Activated T-cell treated with anti-CD3 and anti-CD28 coated beads, Interleukin-2, amount 50 U/mL, for 24 hours (primary cell): ENCODE measurements around the gene APOC3.

Source experiments
- DNase-seq: peaks from one replicate; pipeline ENCODE4 v3.0.0-alpha.2; 2020
- H3K27ac Mint-ChIP-seq: 2 replicates; pipeline ENCODE4 v1.8.0; 2020; ENCODE audit warnings: mild to moderate bottlenecking, mixed read lengths
- H3K27me3 Mint-ChIP-seq: 2 replicates; pipeline ENCODE4 v1.8.0; 2020; ENCODE audit warnings: mixed read lengths
- H3K36me3 Mint-ChIP-seq: 2 replicates; pipeline ENCODE4 v1.8.0; 2020; ENCODE audit warnings: low read depth, mixed read lengths
- H3K4me1 Mint-ChIP-seq: 2 replicates; pipeline ENCODE4 v1.8.0; 2020; ENCODE audit warnings: low read depth, mixed read lengths
- H3K4me3 Mint-ChIP-seq: 2 replicates; pipeline ENCODE4 v1.8.0; 2020; ENCODE audit warnings: mild to moderate bottlenecking, moderate library complexity, mixed read lengths
- H3K9me3 Mint-ChIP-seq: 2 replicates; pipeline ENCODE4 v1.8.0; 2020; ENCODE audit warnings: mixed read lengths

The APOC3 gene

DNA sequence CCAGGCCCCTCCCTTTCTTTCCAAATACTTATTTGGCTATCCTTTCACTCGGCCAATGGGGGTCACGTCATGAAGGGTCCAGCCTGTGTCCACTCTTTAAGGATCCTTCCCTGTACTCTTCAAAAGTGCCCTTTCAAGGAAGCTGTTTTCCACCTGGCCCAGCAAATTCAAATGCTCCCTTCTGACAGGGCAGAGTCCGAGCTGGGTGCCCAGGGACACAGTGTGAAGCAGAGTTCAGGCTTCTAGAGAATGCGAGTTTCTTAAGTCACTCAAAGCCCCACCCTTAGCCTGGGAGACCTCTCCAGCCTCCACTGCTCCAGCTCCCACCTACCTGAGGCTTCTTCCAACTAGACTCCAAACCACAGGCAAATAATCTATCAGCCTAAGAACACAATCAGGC lies 13.2 kb downstream of the APOC3 start:
- H3K27me3 Mint-ChIP-seq, result no peaks in the 10 kb centered on the region
- peak overlapping the region; percentile 22 for H3K27ac Mint-ChIP-seq
- H3K36me3 Mint-ChIP-seq, result peaks cover 46% of the 10 kb centered on the region
- no peaks in the 10 kb centered on the region for H3K4me1 Mint-ChIP-seq
- no peak for DNase-seq
- no peaks in the 10 kb centered on the region for H3K9me3 Mint-ChIP-seq
- H3K4me3 Mint-ChIP-seq, result no peak overlapping the region

DNA sequence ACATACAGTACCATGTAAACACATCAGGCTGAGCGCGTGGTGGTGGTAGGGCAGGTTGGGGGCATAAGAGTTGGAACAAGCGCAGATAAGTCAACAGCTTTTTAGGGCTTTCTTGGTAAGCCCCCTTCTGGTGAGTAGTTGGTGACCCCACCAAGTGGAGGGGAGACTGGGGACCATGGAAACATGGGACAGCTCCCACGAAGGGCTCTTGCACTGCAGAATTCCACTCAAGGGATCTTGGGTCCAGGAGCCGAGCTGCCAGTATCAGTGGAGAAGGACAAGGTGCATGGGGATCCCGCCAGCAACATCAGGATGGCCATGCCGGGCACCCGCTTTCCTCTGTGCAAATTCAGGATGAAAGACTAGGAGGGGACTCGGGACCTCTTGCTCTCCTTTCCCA lies 14.0 kb downstream of the APOC3 start:
- H3K4me1 Mint-ChIP-seq, result no peaks in the 10 kb centered on the region
- DNase-seq, result no peak
- no peak overlapping the region for H3K27ac Mint-ChIP-seq
- no peaks in the 10 kb centered on the region for H3K27me3 Mint-ChIP-seq
- no peak overlapping the region for H3K4me3 Mint-ChIP-seq
- H3K9me3 Mint-ChIP-seq, result no peaks in the 10 kb centered on the region
- peaks cover 52% of the 10 kb centered on the region for H3K36me3 Mint-ChIP-seq

DNA sequence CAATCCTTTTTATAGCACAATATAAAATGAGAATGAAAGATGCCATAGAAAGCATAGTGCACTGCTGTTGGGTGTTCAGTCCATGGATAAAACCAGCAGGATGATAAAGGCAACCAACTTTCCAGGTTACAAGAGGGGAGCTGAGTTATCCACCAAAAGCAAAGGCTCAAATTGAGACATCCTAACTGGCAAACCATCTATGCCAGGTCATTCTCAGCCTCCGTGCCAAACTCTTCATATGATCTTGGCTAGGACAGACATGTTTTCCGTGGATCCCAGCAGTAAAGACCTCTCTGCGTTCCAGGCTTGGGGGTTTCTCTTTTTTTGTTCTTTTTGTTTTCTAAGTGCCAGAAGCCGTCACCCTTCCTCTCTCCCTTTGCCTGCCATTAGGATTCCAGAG lies 15.0 kb downstream of the APOC3 start:
- Mint-ChIP-seq H3K27ac (no peak overlapping the region), H3K36me3 (peaks cover 60% of the 10 kb centered on the region), H3K4me1 (no peaks in the 10 kb centered on the region), H3K9me3 (no peaks in the 10 kb centered on the region), H3K27me3 (no peaks in the 10 kb centered on the region), H3K4me3 (no peak overlapping the region)
- DNase-seq, result no peak

DNA sequence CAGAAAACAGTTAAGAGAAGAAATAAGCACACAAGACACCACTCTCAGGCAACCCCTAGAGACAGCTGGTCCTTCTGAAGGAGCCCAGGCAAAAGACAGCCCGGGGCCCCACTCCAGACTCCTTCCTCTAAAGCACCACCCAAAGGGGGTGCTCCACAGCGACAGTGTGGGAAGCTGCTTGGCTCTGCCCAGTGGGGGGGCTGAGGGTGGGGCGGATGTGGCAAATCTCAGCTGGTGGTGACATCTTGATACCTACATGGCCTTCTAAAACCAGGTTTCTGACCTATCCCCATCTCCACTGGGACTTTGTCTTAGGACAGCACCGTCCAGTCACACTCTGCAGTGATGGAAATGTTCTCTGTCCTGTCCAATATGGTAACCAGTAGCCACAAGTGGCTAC lies 17.9 kb downstream of the APOC3 start:
- no peak overlapping the region for H3K27ac Mint-ChIP-seq

DNA sequence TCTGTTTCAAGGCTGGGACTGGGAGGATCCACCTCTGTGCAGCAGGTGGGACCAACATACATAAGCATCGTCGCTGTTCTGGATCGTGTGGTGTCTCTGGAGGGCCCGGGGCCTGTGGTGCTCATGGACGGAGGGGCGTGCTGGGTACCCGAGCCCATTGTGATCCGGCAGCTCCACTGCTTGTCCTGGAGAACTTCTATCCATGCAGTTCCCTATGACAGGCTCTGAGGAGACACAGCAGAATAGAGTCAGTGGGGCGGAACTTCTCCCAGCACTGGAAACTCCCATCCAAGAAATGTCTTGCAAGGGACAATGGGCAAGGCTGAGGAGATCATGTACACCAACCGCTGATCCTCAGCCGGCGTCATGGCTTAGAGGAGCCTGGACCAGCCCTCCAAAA lies 19.4 kb downstream of the APOC3 start:
- no peak for DNase-seq
- H3K4me3 Mint-ChIP-seq, result no peak overlapping the region
- H3K4me1 Mint-ChIP-seq, result peaks cover 37% of the 10 kb centered on the region
- H3K27me3 Mint-ChIP-seq, result no peaks in the 10 kb centered on the region
- H3K36me3 Mint-ChIP-seq, result peaks cover 61% of the 10 kb centered on the region
- H3K27ac Mint-ChIP-seq, result no peak overlapping the region
- H3K9me3 Mint-ChIP-seq, result no peaks in the 10 kb centered on the region

More for the DNA sequence above, 17.9 kb downstream of the APOC3 start:
- no peak overlapping the region for H3K4me3 Mint-ChIP-seq
- DNase-seq, result no peak
- peaks cover 72% of the 10 kb centered on the region for H3K36me3 Mint-ChIP-seq
- H3K27me3 Mint-ChIP-seq, result no peaks in the 10 kb centered on the region
- H3K9me3 Mint-ChIP-seq, result no peaks in the 10 kb centered on the region
- peaks cover 23% of the 10 kb centered on the region for H3K4me1 Mint-ChIP-seq

DNA sequence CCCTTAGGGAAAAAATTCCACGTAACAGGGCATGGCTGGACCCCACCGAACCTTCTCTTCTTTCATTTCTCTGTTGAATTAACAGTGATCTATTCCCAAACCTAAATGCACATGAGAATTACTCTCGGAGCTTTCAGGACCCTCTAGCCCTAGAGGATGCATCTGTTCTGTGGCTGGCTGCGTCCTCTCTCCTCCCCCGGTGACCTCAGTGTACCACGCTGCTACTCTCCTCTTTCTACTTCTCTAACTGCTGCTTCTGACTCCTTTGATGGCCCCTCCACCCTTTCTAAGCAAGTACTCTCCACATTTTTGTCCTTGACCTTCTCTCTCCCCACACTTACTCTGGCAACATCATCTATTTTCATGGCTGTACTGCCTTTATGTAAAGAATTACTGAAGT lies 19.8 kb downstream of the APOC3 start:
- Mint-ChIP-seq H3K36me3 (peaks cover 65% of the 10 kb centered on the region), H3K27me3 (no peaks in the 10 kb centered on the region)

DNA sequence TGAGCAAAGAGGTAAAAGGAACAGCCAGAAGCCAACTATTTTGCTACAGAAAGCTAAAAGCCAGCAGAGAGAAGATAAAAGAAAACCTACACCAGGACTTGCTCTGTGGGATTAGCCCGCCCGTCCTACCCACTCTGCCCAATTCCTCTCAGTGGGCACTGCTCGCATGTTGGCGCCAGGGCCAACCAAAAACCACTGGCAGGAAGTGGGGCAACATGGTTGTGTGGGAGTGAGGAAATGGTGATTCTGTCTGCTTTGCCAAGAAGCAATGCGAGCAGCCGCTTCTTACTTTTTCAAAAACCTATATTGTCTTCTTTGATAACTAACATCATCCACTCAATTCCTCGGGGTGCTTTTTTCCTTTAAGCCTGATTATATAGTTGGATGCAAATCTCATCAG lies 21.9 kb downstream of the APOC3 start:
- no peaks in the 10 kb centered on the region for H3K27me3 Mint-ChIP-seq
- peak overlapping the region; percentile 93 for H3K27ac Mint-ChIP-seq
- H3K4me1 Mint-ChIP-seq, result peaks cover 57% of the 10 kb centered on the region
- H3K36me3 Mint-ChIP-seq, result peaks cover 60% of the 10 kb centered on the region
- peak overlapping the region; percentile 55 for H3K4me3 Mint-ChIP-seq
- no peaks in the 10 kb centered on the region for H3K9me3 Mint-ChIP-seq
- peak; percentile 66 for DNase-seq

More for the DNA sequence above, 19.8 kb downstream of the APOC3 start:
- H3K27ac Mint-ChIP-seq, result no peak overlapping the region
- peaks cover 42% of the 10 kb centered on the region for H3K4me1 Mint-ChIP-seq
- no peak for DNase-seq
- no peaks in the 10 kb centered on the region for H3K9me3 Mint-ChIP-seq
- no peak overlapping the region for H3K4me3 Mint-ChIP-seq

DNA sequence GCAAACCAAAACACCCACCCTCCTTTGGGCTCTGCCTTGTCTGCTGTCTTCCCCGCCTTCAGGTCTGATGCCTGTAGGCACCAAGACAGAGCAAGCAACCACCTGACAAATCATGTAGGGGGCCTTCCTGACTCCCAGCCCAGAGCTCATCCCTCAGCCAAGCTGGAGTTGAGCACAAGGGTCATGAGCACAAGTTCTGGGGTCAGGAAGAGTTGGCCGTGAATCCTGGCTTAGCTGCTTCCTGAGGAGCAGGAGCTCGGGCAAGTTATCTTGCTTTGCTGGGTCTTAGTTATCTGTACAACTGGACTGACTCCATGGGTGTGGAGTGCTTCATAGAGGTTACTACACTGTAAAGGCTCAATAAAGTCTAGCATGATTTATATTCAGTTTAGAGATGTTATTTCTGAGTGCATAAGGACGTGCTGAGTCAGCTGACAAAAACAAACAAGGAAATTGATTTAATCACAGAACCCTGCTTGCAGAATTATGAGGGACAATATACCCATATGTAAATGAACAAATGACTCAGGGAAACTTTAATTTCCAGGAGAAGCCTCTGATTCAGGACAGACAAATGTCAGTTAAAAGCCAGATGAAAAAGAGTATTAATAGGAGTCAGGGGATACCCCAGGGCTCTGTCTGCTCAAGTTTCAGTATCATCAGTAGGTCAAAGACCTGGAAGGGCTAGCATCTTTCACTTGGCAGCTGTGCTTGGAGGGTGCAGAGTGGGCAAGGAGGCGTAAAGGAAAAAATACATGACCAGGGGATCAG lies 22.7 kb downstream of the APOC3 start:
- Mint-ChIP-seq H3K4me1 (peaks cover 64% of the 10 kb centered on the region), H3K36me3 (peaks cover 60% of the 10 kb centered on the region), H3K4me3 (peak overlapping the region; percentile 55), H3K9me3 (no peaks in the 10 kb centered on the region), H3K27me3 (no peaks in the 10 kb centered on the region), H3K27ac (peak overlapping the region; percentile 93)
- no peak for DNase-seq

DNA sequence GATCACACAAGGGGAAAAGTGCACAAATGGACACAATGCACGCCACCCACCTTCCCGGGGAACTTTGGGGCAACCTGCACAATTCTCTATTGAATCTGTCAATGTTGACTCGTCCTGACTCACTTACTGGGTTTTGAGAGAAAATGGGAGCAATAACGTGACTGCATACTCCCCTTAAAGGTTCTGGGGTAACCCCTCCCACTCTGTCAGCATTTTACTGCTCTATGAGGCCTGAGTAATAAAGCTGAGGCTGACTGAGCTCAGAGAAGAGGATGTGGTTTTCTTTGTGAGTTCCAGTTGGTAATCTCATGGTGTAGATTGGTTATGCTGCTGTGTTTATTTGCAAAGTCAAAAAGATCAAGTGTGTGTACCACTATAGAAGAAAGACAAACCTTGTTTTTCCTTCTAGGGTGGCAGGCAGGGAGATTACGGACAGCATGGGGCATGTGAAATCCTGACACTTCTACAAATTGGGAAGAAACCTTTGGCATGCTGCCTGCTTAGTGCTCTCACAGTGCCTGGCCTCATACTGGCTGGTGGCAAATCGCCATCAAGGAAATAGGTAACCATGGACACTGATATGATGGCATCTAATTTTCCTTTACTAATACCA lies 23.9 kb downstream of the APOC3 start:
- Mint-ChIP-seq H3K27ac (peak overlapping the region; percentile 93), H3K27me3 (no peaks in the 10 kb centered on the region), H3K4me1 (peaks cover 64% of the 10 kb centered on the region), H3K4me3 (peak overlapping the region; percentile 55), H3K9me3 (no peaks in the 10 kb centered on the region), H3K36me3 (peaks cover 62% of the 10 kb centered on the region)
- peak; percentile 65 for DNase-seq

DNA sequence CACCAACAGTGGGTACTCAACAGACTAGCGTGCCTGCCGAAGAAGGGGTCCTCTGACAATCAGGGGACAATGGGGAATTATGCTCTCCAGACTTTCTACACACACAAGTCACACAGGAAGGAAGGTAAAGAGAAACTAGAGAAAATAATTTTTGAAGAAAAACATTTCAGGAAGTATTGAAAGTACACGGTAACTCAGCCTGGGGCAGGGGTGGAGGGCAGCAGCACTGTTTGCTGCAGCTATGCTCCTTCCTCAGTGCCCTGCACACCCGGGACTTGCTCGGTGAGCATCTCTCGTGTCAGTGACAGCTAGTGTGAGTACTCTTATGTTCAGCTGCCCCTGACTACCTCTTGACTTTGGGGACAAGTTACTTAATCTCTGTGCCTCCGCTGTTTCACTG lies 25.7 kb downstream of the APOC3 start:
- peaks cover 60% of the 10 kb centered on the region for H3K4me1 Mint-ChIP-seq
- no peak for DNase-seq
- peak overlapping the region; percentile 63 for H3K27ac Mint-ChIP-seq
- H3K9me3 Mint-ChIP-seq, result no peaks in the 10 kb centered on the region
- H3K4me3 Mint-ChIP-seq, result no peak overlapping the region
- peaks cover 60% of the 10 kb centered on the region for H3K36me3 Mint-ChIP-seq
- H3K27me3 Mint-ChIP-seq, result no peaks in the 10 kb centered on the region

DNA sequence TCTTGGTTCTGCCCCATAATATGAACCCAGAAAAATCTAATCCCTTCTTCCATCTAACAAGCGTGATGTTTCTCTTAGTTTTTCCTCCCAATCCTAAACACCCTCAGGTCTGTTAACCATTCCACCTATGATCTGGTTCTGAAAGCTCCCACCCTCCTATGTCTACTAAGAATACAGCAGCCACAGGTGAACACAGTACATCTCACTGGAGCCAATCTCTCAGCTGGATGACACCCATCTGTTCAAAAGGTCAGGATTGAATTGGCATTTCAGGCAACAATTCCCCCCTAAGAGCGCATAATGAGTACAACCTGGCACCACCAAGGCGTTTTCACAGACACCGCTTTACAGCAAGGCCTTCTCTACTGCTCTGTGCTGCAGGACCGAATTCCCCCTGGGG lies 26.7 kb downstream of the APOC3 start:
- DNase-seq, result no peak
- Mint-ChIP-seq H3K27ac (peak overlapping the region; percentile 23), H3K36me3 (peaks cover 64% of the 10 kb centered on the region), H3K9me3 (no peaks in the 10 kb centered on the region), H3K4me1 (peaks cover 56% of the 10 kb centered on the region), H3K4me3 (no peak overlapping the region), H3K27me3 (no peaks in the 10 kb centered on the region)

DNA sequence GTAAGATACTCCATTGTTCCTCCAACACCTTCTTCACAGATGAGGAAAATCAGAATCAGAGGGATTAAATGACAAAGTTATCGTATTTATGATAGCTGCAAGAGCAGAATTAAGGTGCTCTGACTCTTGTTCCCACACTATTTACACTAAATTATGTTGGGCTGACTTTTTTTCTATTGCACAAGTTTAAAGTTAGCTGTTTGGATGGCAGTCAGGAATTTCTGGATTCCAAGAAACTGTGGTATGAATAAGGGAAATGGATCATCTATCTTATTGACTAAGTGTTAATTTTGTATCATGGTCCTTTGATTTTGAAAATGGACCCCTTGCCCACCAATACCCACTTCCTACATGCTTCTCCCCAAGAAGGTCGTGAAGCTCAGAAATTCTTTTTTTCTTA lies 27.6 kb downstream of the APOC3 start:
- Mint-ChIP-seq H3K36me3 (peaks cover 73% of the 10 kb centered on the region), H3K27ac (peak overlapping the region; percentile 7), H3K4me1 (peaks cover 52% of the 10 kb centered on the region), H3K27me3 (no peaks in the 10 kb centered on the region), H3K4me3 (no peak overlapping the region), H3K9me3 (no peaks in the 10 kb centered on the region)
- DNase-seq, result no peak

DNA sequence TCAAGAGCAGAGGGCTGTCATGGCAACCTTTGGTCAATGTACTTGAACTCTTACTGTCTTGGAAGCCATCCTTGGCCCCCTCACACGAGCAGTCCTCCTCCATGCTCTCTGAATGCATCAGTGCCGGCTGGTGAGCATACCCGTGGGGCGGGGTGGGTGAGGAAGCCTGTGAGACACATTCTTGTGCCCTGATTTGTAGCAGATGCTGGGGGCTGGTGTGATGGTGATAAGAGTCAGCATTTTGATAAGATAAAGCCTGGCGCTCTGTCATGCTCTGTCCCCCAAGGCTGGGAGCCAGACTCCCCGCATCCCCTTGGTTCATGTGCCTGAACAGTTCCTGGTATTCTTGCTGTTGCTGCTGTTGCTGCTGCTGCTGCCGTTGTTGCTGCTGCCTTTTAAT lies 28.2 kb downstream of the APOC3 start:
- Mint-ChIP-seq H3K36me3 (peaks cover 77% of the 10 kb centered on the region), H3K27ac (peak overlapping the region; percentile 59), H3K4me1 (peaks cover 46% of the 10 kb centered on the region)

DNA sequence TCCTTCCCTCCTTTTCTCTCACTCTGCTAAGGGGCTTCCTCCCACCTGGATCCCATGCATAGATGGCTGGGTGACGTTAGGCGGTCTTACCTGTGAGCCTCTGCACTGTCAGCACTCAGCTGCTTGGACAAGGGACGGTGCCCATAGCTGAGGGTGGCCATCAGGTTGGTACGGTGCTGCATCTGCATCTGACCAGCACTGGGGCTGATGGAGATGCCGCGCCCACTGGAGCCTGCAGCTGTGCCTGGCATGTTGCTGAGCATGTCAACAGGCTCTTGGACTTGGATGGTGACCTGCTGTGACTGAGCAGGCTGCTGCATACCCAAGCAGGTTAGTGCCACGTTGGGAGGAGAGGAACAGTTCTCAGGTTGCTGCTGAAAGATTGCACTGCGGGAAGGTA lies 29.5 kb downstream of the APOC3 start:
- H3K9me3 Mint-ChIP-seq, result no peaks in the 10 kb centered on the region
- H3K27ac Mint-ChIP-seq, result no peak overlapping the region
- H3K4me1 Mint-ChIP-seq, result peaks cover 33% of the 10 kb centered on the region
- H3K27me3 Mint-ChIP-seq, result no peaks in the 10 kb centered on the region
- DNase-seq, result no peak
- peaks cover 88% of the 10 kb centered on the region for H3K36me3 Mint-ChIP-seq
- no peak overlapping the region for H3K4me3 Mint-ChIP-seq

More for the DNA sequence above, 28.2 kb downstream of the APOC3 start:
- no peak for DNase-seq
- no peak overlapping the region for H3K4me3 Mint-ChIP-seq
- no peaks in the 10 kb centered on the region for H3K27me3 Mint-ChIP-seq
- H3K9me3 Mint-ChIP-seq, result no peaks in the 10 kb centered on the region

DNA sequence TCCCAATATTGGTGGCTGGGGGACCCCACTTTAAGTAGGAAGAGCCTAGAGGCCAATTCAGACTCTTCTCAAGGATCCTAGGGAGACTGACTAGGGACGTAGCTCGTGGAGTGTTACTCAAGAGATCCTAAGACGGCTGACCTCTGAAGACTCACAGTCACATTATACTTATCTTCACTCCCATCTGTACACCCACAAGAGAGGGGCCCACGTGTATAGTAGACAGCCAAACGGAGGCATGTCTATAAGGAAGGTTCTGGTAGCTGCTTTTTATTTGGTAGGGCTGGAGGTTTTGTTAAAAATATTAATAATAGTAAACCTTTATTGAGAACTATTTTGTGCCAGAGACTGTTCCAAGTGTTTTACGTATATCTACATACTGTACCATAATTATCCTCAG lies 30.6 kb downstream of the APOC3 start:
- no peaks in the 10 kb centered on the region for H3K9me3 Mint-ChIP-seq

More for the DNA sequence above, 30.6 kb downstream of the APOC3 start:
- Mint-ChIP-seq H3K27me3 (no peaks in the 10 kb centered on the region), H3K4me1 (peaks cover 26% of the 10 kb centered on the region), H3K27ac (no peak overlapping the region), H3K36me3 (peaks cover 91% of the 10 kb centered on the region), H3K4me3 (no peak overlapping the region)
- no peak for DNase-seq
